K562 (cell line): Measurements from ENCODE around the gene CDK5RAP3. TPM values are rescaled to one million over a fixed set of nuclear protein-coding genes. Genes with fewer than 3 reads are reported as not detected.
A peak's percentile ranks its signal among the peaks of the same experiment; 100 is the strongest.

ENCODE experiments used
- BACH1 ChIP-seq: fragments of 200-800 bp; sonication (Bioruptor generic); IDR thresholded peaks from 2 replicates; pipeline ENCODE4 v1.6.1; 2016; ENCODE audit warnings: missing genetic modification characterization, missing compliant biosample characterization
- C11orf30 ChIP-seq: fragments of 450-650 bp; IDR thresholded peaks from 2 replicates; pipeline ENCODE4 v1.6.1; 2016; ENCODE audit warnings: low read depth, mild to moderate bottlenecking
- DDX20 ChIP-seq: fragments of 450-650 bp; IDR thresholded peaks from 2 replicates; pipeline ENCODE4 v1.6.1; 2016; ENCODE audit warnings: missing genetic modification characterization, low read depth, mild to moderate bottlenecking, missing compliant biosample characterization, moderate library complexity
- EGR1 ChIP-seq: fragments of 450-650 bp; conservative IDR thresholded peaks from 2 replicates; pipeline ENCODE4 v1.6.1; 2017; ENCODE audit warnings: mild to moderate bottlenecking
- FOXA1 ChIP-seq: fragments of 450-650 bp; IDR thresholded peaks from 2 replicates; pipeline ENCODE4 v1.6.1; 2016; ENCODE audit warnings: mild to moderate bottlenecking, borderline replicate concordance
- HDGF ChIP-seq: fragments of 450-650 bp; IDR thresholded peaks from 2 replicates; pipeline ENCODE4 v1.6.1; 2016
- LCOR ChIP-seq: sonication (generic); formaldehyde crosslinking; IDR thresholded peaks from 2 replicates; pipeline ENCODE4 v1.8.0; 2022; ENCODE audit warnings: mild to moderate bottlenecking, missing genetic modification reagents
- MCM3 ChIP-seq: fragments of 450-650 bp; IDR thresholded peaks from 2 replicates; pipeline ENCODE4 v1.6.1; 2016
- MTA2 ChIP-seq: fragments of 450-650 bp; IDR thresholded peaks from 2 replicates; pipeline ENCODE4 v1.6.1; 2016; ENCODE audit warnings: low read depth
- NFYB ChIP-seq: IDR thresholded peaks from 2 replicates; pipeline ENCODE4 v1.6.1; 2011; ENCODE audit warnings: mild to moderate bottlenecking, moderate library complexity; ENCODE audit not compliant: insufficient read length; ENCODE audit errors: extremely low read depth
- PCBP1 ChIP-seq: fragments of 200-400 bp; formaldehyde crosslinking; IDR thresholded peaks from 2 replicates; pipeline ENCODE4 v1.6.1; 2018; ENCODE audit warnings: mild to moderate bottlenecking, low read depth, low read length; ENCODE audit not compliant: poor library complexity, severe bottlenecking
- PHF21A ChIP-seq: fragments of 450-650 bp; IDR thresholded peaks from 2 replicates; pipeline ENCODE4 v1.6.1; 2017; ENCODE audit warnings: low read depth, borderline replicate concordance
- POLR2AphosphoS5 ChIP-seq: IDR thresholded peaks from 2 replicates; pipeline ENCODE4 v1.6.1; 2011; ENCODE audit warnings: mild to moderate bottlenecking, low read depth, low read length, moderate library complexity; ENCODE audit not compliant: control insufficient read depth, insufficient read depth
- PRPF4 ChIP-seq: fragments of 200-400 bp; formaldehyde crosslinking; IDR thresholded peaks from one replicate; pipeline ENCODE4 v1.6.1; 2017; ENCODE audit warnings: low read length, low read depth, mild to moderate bottlenecking; ENCODE audit not compliant: insufficient read depth, poor library complexity, severe bottlenecking
- PTRF ChIP-seq: fragments of 450-650 bp; IDR thresholded peaks from 2 replicates; pipeline ENCODE4 v1.6.1; 2016; ENCODE audit warnings: mild to moderate bottlenecking, missing genetic modification characterization, missing compliant biosample characterization
- RCOR1 ChIP-seq, 2 experiments: IDR thresholded peaks; 2 replicates each; pipeline ENCODE4 v1.6.1; 2012; ENCODE audit warnings: low read depth in 2 of 2, low read length in 2 of 2, borderline replicate concordance in 1 of 2, improper control_type of control experiment in 1 of 2
- SMARCA4 ChIP-seq: fragments of 450-650 bp; IDR thresholded peaks from 2 replicates; pipeline ENCODE4 v1.6.1; 2016
- TCF7 ChIP-seq: sonication (generic); IDR thresholded peaks from 2 replicates; pipeline ENCODE4 v1.6.1; 2016; ENCODE audit warnings: antibody characterized with exemption, borderline replicate concordance
- TRIM28 ChIP-seq: fragments of 450-650 bp; IDR thresholded peaks from 2 replicates; pipeline ENCODE4 v1.6.1; 2017
- ZBTB17 ChIP-seq: fragments of 450-650 bp; formaldehyde crosslinking; IDR thresholded peaks from 2 replicates; pipeline ENCODE4 v1.4.0; 2020; ENCODE audit warnings: mild to moderate bottlenecking
- ZKSCAN8 ChIP-seq: fragments of 200-800 bp; sonication (Bioruptor generic); IDR thresholded peaks from 2 replicates; pipeline ENCODE4 v1.6.1; 2016; ENCODE audit warnings: missing genetic modification characterization, missing compliant biosample characterization
- ZNF197 ChIP-seq: fragments of 200-800 bp; sonication (Bioruptor generic); IDR thresholded peaks from 2 replicates; pipeline ENCODE4 v1.6.1; 2016; ENCODE audit warnings: low read depth, missing genetic modification characterization, missing compliant biosample characterization
- ZNF584 ChIP-seq: fragments of 200-800 bp; sonication (Bioruptor generic); IDR thresholded peaks from 2 replicates; pipeline ENCODE4 v1.6.1; 2016; ENCODE audit warnings: low read depth, mild to moderate bottlenecking, missing genetic modification characterization, missing compliant biosample characterization
- polyA plus RNA-seq, 8 experiments: library from polyadenylated mRNA; depleted of rRNA in 4 of 8; stranded (reverse) in 5 of 8; unstranded in 3 of 8; fragments of >200 nt; fragmentation: Nextera tagmentation in 2 of 8; fragmentation: Illumina TruSeq in 1 of 8; extraction: Ambion mirVana in 2 of 8; extraction: Trizol in 1 of 8; gene quantifications; 2 replicates each; pipeline versions ENCODE4 v1.2.1 to v1.2.3, GENCODE V29; 2011 to 2014; ENCODE audit warnings: inconsistent platforms in 1 of 8, missing spikeins in 1 of 8
- total RNA-seq, 7 experiments: library from RNA; depleted of rRNA in 6 of 7; stranded (reverse); fragments of >200 nt in 6 of 7; fragmentation: Illumina TruSeq in 2 of 7; extraction: Trizol in 2 of 7; gene quantifications; 2 replicates each; pipeline versions ENCODE4 v1.2.1 to v1.2.3, GENCODE V29; 2011 to 2021; ENCODE audit warnings: low replicate concordance in 1 of 7
- TF ChIP-seq, protein P1 (sequence below): fragments of 450-650 bp; IDR thresholded peaks from 2 replicates; pipeline ENCODE4 v1.6.1; 2017; ENCODE audit warnings: antibody characterized with exemption, mild to moderate bottlenecking
- TF ChIP-seq, protein P2 (sequence below), 2 experiments: fragments of 200-800 bp in 1 of 2; sonication (Bioruptor generic) in 1 of 2; sonication (generic) in 1 of 2; formaldehyde crosslinking in 1 of 2; IDR thresholded peaks in 1 of 2; conservative IDR thresholded peaks in 1 of 2; 2 replicates each; pipeline versions ENCODE4 v1.5.0 to v1.6.1; 2016 to 2020; ENCODE audit warnings: missing compliant biosample characterization in 1 of 2, missing genetic modification characterization in 1 of 2, missing genetic modification reagents in 1 of 2

CDK5RAP3 gene
- total and polyA plus RNA-seq, 9 of the 15 experiments (the other 6 are each of a cell fraction or from before 2014, with no cell fraction given), result 44.2 to 202 (median 91.5) TPM

- TF ChIP-seq RCOR1 (IDR thresholded peaks at IDR 0.05; ENCODE audit: borderline replicate concordance in 1 of 2, low read depth in 2 of 2, low read length in 2 of 2), result no peak
- TF ChIP-seq PHF21A, result no peak
- peak; percentile 70; the same call in 1 of the 2 replicates for TF ChIP-seq ZNF197 (CRISPR knock-in tag)
- TF ChIP-seq NFYB, result no peak
- TF ChIP-seq MCM3, result no peak
- TF ChIP-seq ZNF584 (CRISPR knock-in tag), result 0 out of 2 replicates have a peak, but pooled peaks have one; percentile 2
- TF ChIP-seq PCBP1, result no peak
- TF ChIP-seq, protein P1, sequence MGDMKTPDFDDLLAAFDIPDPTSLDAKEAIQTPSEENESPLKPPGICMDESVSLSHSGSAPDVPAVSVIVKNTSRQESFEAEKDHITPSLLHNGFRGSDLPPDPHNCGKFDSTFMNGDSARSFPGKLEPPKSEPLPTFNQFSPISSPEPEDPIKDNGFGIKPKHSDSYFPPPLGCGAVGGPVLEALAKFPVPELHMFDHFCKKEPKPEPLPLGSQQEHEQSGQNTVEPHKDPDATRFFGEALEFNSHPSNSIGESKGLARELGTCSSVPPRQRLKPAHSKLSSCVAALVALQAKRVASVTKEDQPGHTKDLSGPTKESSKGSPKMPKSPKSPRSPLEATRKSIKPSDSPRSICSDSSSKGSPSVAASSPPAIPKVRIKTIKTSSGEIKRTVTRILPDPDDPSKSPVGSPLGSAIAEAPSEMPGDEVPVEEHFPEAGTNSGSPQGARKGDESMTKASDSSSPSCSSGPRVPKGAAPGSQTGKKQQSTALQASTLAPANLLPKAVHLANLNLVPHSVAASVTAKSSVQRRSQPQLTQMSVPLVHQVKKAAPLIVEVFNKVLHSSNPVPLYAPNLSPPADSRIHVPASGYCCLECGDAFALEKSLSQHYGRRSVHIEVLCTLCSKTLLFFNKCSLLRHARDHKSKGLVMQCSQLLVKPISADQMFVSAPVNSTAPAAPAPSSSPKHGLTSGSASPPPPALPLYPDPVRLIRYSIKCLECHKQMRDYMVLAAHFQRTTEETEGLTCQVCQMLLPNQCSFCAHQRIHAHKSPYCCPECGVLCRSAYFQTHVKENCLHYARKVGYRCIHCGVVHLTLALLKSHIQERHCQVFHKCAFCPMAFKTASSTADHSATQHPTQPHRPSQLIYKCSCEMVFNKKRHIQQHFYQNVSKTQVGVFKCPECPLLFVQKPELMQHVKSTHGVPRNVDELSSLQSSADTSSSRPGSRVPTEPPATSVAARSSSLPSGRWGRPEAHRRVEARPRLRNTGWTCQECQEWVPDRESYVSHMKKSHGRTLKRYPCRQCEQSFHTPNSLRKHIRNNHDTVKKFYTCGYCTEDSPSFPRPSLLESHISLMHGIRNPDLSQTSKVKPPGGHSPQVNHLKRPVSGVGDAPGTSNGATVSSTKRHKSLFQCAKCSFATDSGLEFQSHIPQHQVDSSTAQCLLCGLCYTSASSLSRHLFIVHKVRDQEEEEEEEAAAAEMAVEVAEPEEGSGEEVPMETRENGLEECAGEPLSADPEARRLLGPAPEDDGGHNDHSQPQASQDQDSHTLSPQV, result peak; percentile 4; the same call in 1 of the 2 replicates
- no peak for TF ChIP-seq C11orf30
- peak; percentile 14; the same call in 1 of the 2 replicates for TF ChIP-seq SMARCA4
- TF ChIP-seq BACH1 (tag), result peak; percentile 43; the same call in 1 of the 2 replicates
- peak; percentile 45; the same call in 1 of the 2 replicates for TF ChIP-seq LCOR
- no peak for TF ChIP-seq TCF7
- 0 out of 2 replicates have a peak, but pooled peaks have one; percentile 59 for TF ChIP-seq ZKSCAN8
- no peak for TF ChIP-seq ZBTB17 (CRISPR knock-in tag)
- TF ChIP-seq EGR1, result peak; percentile 12; the same call in 1 of the 2 replicates
- TF ChIP-seq PRPF4, result no peak
- TF ChIP-seq POLR2AphosphoS5, result no peak
- TF ChIP-seq FOXA1, result no peak
- 0 out of 2 replicates have a peak, but pooled peaks have one; percentile 24 for TF ChIP-seq PTRF (tag)
- TF ChIP-seq, protein P2, sequence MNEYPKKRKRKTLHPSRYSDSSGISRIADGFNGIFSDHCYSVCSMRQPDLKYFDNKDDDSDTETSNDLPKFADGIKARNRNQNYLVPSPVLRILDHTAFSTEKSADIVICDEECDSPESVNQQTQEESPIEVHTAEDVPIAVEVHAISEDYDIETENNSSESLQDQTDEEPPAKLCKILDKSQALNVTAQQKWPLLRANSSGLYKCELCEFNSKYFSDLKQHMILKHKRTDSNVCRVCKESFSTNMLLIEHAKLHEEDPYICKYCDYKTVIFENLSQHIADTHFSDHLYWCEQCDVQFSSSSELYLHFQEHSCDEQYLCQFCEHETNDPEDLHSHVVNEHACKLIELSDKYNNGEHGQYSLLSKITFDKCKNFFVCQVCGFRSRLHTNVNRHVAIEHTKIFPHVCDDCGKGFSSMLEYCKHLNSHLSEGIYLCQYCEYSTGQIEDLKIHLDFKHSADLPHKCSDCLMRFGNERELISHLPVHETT (CRISPR knock-in tag; conservative IDR thresholded peaks at IDR 0.05 in 1 of 2, IDR thresholded peaks at IDR 0.05 in 1 of 2), result no peak
- TF ChIP-seq MTA2, result no peak
- TF ChIP-seq TRIM28, result no peak
- no peak for TF ChIP-seq HDGF
- no peak for TF ChIP-seq DDX20 (tag)
These were observed 32.1 kb downstream of the CDK5RAP3 start (continued) for GRCh38 chr17:48002916-48003416.
